Fibroblast of the conjunctiva (primary cell): ENCODE data around the gene GORAB.

Source experiments
- DNase-seq: peaks from one replicate; pipeline ENCODE4 v3.0.0-alpha.2; 2010; ENCODE audit warnings: low read depth

GORAB gene

GRCh38 chr1:170592591-170593111 is 60.7 kb downstream of the GORAB start:
- DNase-seq: no peak

DNA sequence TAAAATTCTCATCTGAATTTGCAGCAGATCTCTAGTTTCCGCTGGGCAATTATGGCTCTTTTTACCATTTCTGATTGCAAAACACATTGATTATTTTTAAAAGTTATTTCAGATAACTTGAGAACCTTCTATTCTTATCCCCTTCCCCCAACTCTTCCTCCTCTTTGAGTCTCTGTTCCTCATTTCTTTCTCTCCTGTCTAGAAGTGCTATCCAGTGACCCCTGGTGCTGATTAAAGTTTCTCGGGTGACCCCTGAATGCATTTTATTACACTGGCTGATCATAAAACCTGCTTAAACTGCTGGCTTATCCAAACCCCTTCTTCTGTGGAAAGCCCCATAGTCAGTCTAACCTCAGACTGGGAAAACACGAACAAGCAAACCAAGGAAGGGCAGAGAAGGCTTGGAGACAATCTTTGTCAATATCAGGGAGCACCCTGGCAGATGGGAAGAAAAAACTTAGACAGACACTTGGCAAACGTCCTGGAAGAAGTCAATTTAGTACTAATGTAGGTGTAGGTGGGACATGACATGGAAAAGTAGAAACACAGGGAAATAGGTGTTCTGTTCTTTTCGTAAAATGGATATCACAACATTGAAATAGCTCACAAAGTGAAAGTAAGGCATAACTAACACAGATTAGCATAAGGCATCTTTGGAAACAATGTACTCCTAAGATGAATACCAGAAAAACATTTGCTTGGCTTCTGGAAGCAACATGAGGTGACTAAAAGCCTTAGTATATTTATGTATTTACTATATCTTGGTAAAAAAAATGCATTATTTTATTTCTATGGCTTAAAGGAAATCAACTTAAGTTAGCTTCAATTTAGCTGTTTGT is 61.4 kb downstream of the GORAB start:
- no peak for DNase-seq

DNA sequence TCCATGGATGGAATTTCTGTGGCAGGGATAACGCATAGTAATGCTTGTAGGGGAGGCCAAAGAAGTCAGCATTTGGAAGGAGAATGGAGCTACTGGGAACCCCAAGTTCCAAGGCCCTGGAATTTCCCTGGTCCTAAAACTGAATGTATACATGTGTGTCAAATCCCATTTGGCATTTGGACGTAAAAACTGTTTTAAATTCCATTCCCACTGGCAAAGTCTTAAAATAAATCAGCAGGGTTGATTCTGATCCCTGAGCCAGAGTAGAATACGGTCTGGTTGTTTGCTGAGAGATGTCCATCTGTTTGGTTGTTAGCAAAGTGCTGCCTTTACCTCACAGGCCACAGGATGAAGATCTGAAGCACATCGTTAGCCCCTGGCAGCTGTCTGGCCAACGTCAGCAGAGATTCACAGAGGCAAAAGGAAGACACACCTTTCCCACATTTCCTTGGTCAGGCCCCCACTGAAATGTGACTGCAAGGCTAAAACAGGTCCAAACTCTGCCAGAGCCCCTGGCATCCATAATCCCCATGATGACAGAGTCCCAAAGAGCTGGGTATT is 62.2 kb downstream of the GORAB start:
- no peak for DNase-seq

GRCh38 chr1:170596701-170597100 is 64.7 kb downstream of the GORAB start:
- DNase-seq: no peak

DNA sequence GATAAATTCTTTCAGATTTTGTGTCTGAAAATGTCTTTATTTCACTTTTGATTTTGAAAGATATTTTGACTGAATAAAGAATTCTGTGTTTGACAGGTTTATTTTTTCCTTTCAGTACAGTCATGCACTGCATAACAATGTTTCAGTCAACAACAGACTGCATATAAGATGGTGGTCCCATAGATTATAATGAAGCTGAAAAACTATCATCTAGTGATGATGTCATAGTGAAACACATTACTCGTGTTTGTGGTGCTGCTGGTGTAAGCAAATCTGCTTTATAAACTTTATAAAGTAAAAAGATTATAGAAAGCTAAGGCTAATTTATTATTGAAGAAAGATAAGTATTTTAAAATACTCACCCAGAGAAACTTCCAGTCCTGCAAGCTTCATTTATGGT is 66.7 kb downstream of the GORAB start:
- DNase-seq: no peak

DNA sequence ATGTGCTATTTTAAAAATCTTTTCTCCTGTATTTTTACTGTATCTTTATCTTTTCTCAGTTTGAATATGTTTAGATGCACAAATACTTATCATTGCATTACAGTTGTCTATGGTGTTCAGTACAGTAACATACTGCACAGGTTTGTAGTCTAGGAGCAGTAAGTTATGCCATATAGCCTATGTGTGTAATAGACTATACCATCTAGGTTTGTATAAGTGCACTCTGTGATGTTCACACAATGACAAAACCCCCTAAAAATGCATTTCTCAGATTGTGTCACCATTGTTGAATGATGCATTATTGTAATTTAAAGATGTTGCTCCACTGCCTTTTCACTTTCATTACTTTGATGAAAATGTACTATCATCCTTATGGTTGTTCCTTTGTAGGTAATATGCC is 67.1 kb downstream of the GORAB start:
- no peak for DNase-seq

- DNase-seq: no peak
These were observed 69.9 kb downstream of the GORAB start for GRCh38 chr1:170601866-170602265.
